T-cell (primary cell): ENCODE data around the gene PRKAG1. TPM values are rescaled to one million over a fixed set of nuclear protein-coding genes. Genes with fewer than 3 reads are reported as not detected.
A peak's percentile ranks its signal among the peaks of the same experiment; 100 is the strongest.

ENCODE experiments used
- ATAC-seq, 4 experiments: fragments of 200-7000 bp in 3 of 4; fragments of 150-1000 bp in 1 of 4; cut with Tn5 transposase; replicated peaks in 1 of 4; 1 replicate in 3 of 4; 2 replicates in 1 of 4; pipeline ENCODE4 v1.10.0; 2021; ENCODE audit warnings: moderate library complexity in 3 of 4, mild to moderate bottlenecking in 2 of 4, moderate number of reproducible peaks in 1 of 4
- CTCF ChIA-PET, 2 donors: fragments of 300-600 bp; sonication (Branson Sonifier 250); formaldehyde crosslinking; loops; one replicate each; lab custom pipeline; 2022; ENCODE audit warnings: antibody characterized with exemption in 2 of 2; lab: Charles Lee
- POLR2A ChIA-PET, 2 donors: fragments of 300-600 bp; sonication (Branson Sonifier 250); formaldehyde crosslinking; loops; one replicate each; lab custom pipeline; 2022; ENCODE audit warnings: antibody characterized with exemption in 2 of 2; lab: Charles Lee
- DNase-seq, 35 experiments: peaks; one replicate each; pipeline versions ENCODE4 v3.0.0 to v3.0.0-alpha.2; 2013 to 2023
- H3K27ac ChIP-seq: one replicate; pipeline ENCODE4 v1.5.1; 2013; ENCODE audit warnings: low read length
- H3K27me3 ChIP-seq, 2 experiments: replicated peaks in 1 of 2; 1 replicate in 1 of 2; 2 replicates in 1 of 2; pipeline versions ENCODE4 v1.6.1 to v1.7.0; 2013; ENCODE audit warnings: low read length in 1 of 2, mixed read lengths in 1 of 2; ENCODE audit not compliant: control insufficient read depth in 2 of 2, insufficient read depth in 2 of 2; ENCODE audit errors: extremely low read depth in 1 of 2
- H3K36me3 ChIP-seq, 2 donors: 1 replicate in 1 of 2; 2 replicates in 1 of 2; pipeline versions ENCODE4 v1.6.1 to v1.7.0; 2013; ENCODE audit warnings: low read length in 1 of 2; ENCODE audit not compliant: control insufficient read depth in 2 of 2, insufficient read depth in 1 of 2; ENCODE audit errors: extremely low read depth in 1 of 2
- H3K4me1 ChIP-seq, 2 experiments: 1 replicate in 1 of 2; 2 replicates in 1 of 2; pipeline versions ENCODE4 v1.6.1 to v1.7.0; 2013; ENCODE audit warnings: low read length in 2 of 2, mixed read lengths in 1 of 2; ENCODE audit not compliant: insufficient read depth in 2 of 2, control insufficient read depth in 1 of 2; ENCODE audit errors: extremely low read depth in 1 of 2
- H3K4me3 ChIP-seq, 2 donors: 1 replicate in 1 of 2; 2 replicates in 1 of 2; pipeline versions ENCODE4 v1.5.1 to v1.7.0; 2013; ENCODE audit warnings: mild to moderate bottlenecking in 2 of 2, low read length in 1 of 2, moderate library complexity in 1 of 2; ENCODE audit not compliant: control insufficient read depth in 1 of 2; ENCODE audit errors: extremely low read depth in 1 of 2
- H3K9me3 ChIP-seq: 2 replicates; pipeline ENCODE4 v1.7.0; 2013
- H3K27ac Mint-ChIP-seq, 2 donors: one replicate each; pipeline ENCODE4 v1.8.0; 2020 to 2021; ENCODE audit warnings: mild to moderate bottlenecking in 2 of 2, mixed read lengths in 2 of 2
- H3K27me3 Mint-ChIP-seq, 2 donors: one replicate each; pipeline ENCODE4 v1.8.0; 2021 to 2022; ENCODE audit warnings: mixed read lengths in 2 of 2
- H3K36me3 Mint-ChIP-seq: one replicate; pipeline ENCODE4 v1.8.0; 2021; ENCODE audit warnings: mixed read lengths
- H3K4me1 Mint-ChIP-seq, 3 donors: one replicate each; pipeline ENCODE4 v1.8.0; 2020 to 2022; ENCODE audit warnings: mixed read lengths in 3 of 3, mild to moderate bottlenecking in 1 of 3
- H3K4me3 Mint-ChIP-seq, 3 donors: one replicate each; pipeline ENCODE4 v1.8.0; 2020 to 2022; ENCODE audit warnings: mild to moderate bottlenecking in 3 of 3, mixed read lengths in 3 of 3, moderate library complexity in 3 of 3
- H3K9me3 Mint-ChIP-seq, 3 donors: one replicate each; pipeline ENCODE4 v1.8.0; 2020 to 2022; ENCODE audit warnings: mixed read lengths in 3 of 3
- WGBS: methylation state at CpG from one replicate; pipeline ENCODE4 v1.1.5; 2013; ENCODE audit warnings: missing lambda C conversion rate; ENCODE audit not compliant: insufficient coverage; 5-methylcytosine and 5-hydroxymethylcytosine counted together
- total RNA-seq, 35 experiments: library from RNA in 6 of 35; stranded (reverse) in 6 of 35; fragments of 120-200 nt in 1 of 35; gene quantifications; one replicate each; pipeline versions ENCODE4 v1.2.1 to v1.2.4 and lab custom pipeline; 2013 to 2026

Gene PRKAG1
- total RNA-seq, 5 donors from 2014 or later (not counting 1 experiment from before 2014, with no cell fraction given): 42.5 to 54.6 (median 48.3) TPM

DNA sequence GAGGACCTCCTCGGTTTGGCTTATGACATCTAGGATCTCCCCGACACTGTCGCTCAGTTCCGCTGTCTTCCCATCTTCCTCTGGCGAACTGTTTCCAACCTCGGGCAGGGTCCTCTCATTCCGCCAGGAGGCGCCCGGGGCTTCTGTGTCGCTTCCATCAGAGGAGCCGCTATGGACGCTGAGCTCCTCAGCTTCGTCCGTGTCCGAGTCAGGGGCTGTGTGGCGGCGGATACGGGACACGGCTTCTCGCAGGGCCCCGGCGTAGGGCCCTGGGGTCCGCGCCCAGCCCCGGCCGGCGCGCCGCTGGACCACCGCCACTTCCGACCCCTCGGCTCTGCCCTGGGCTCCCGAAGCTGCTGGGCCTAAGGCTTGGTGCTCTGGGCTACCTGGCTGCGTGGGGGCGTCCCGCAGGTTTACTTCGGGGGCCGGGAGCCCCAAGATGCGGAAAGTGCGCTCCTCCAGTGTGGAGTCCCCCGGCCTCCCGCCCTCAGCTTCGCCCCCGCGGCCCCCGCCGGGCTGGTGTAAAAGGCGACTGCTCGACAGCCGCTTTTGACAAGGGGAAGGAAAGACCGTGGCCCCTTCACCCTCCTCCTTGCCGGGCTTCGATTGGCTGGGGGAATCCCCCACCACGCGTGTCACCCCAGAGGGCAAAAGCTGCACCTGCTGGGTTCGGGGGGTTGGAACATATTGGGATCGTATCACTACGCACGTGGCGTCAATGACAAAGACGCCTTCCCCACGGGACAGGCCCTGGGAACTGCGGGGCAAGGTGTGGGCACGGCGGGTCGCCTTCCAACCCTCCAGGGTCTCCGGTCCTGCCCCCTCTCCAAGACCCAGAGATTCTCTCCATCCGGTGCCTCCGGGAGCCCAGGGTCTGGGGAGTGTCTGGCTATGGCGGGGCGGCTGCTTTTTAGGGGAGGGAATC lies 21.5 kb downstream of the PRKAG1 start:
- H3K4me3 Mint-ChIP-seq: peak overlapping the region; percentile 59 to 77 (median 64)
- H3K9me3 ChIP-seq: no peaks in the 10 kb centered on the region
- POLR2A ChIA-PET: interaction anchor here in 1 of 2 donors (0.6 to 1.1 kb wide), 2 partner anchors 22 to 23 kb away, joined by 3 read pairs; no protein-coding TSS in a partner anchor

DNA sequence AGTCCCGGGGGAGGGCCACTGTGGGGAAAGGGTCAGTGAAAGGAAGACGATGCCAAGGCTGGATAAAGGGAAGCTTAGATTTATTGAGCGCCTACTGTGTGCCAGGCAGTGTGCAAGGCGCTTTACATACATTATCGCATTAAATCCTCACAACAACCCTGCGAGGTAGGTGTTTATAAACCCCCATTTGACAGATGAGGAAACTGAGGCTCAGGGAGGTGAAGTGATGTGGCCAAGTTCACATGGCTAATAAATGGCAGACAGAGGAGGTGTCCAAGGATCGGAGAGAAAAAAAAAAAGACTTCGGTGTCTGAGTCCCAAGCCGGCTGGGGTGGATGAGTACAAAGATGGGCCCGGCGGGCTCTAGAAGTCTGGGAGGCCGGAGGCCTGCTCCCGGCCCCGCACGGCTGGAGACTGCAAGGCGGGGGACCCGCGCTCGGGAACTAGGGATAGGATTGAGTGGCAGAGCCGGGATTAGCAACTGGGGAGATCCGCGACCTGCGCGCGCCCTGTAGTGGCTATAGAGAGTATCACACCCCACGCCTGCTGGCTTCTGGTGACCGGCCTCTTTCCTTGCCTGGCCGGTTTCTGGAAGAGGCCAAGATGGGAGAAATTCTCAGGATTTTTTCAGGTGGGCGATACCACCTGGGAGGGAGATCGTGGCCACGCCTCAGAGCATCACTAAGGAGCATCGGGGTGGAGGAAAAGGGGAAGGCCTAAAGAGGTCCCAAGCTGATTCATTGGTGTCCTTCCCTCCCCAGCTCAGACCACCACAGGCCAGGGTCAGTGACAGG lies 23.3 kb downstream of the PRKAG1 start:
- Histone ChIP-seq H3K36me3 (no peaks in the 10 kb centered on the region), H3K27me3 (peaks cover 7 to 80% of the 10 kb centered on the region in 2 experiments), H3K4me1 (peaks cover 3 to 42% of the 10 kb centered on the region in 2 experiments), H3K9me3 (no peaks in the 10 kb centered on the region), H3K4me3 (no peak overlapping the region), H3K27ac (no peak overlapping the region)
- Mint-ChIP-seq H3K4me3 (peak overlapping the region in 2 of 3 donors; percentile 10 to 65), H3K36me3 (peaks cover 1% of the 10 kb centered on the region), H3K9me3 (no peaks in the 10 kb centered on the region), H3K4me1 (peaks cover 36 to 42% (median 39%) of the 10 kb centered on the region in 3 donors), H3K27me3 (peaks cover 39 to 57% of the 10 kb centered on the region in 2 donors), H3K27ac (peak overlapping the region in 1 of 2 donors; percentile 41)
- POLR2A ChIA-PET: interaction anchor here in 1 of 2 donors (0.6 kb wide), 1 partner anchor 377 kb away, joined by 4 read pairs; no protein-coding TSS in a partner anchor
- WGBS: 5% methylated on average over 21 of the region's 32 CpGs
- CTCF ChIA-PET: interaction anchor here (0.5 to 1.5 kb wide), 5 partner anchors 9 to 668 kb away, joined by 3 to 5 read pairs (median 3); partner anchors contain the start of gene DDX23 (in 1 of the 2)
- peak in 3 of 4 experiments; percentile 19 to 35 (median 33) for ATAC-seq
- DNase-seq: peak in 10 of 35 experiments; percentile 32 to 68 (median 45)

More for the DNA sequence above, 21.5 kb downstream of the PRKAG1 start:
- 8% methylated on average over 55 of the region's 71 CpGs for WGBS
- H3K4me1 Mint-ChIP-seq: peaks cover 37 to 45% (median 44%) of the 10 kb centered on the region in 3 donors
- DNase-seq: peak in 33 of 35 experiments; percentile 39 to 78 (median 56)
- ATAC-seq: peak; percentile 47 to 76 (median 55)
- Histone ChIP-seq H3K27me3 (peaks cover 7 to 84% of the 10 kb centered on the region in 2 experiments), H3K36me3 (peaks cover 0 to 7% of the 10 kb centered on the region in 2 donors), H3K27ac (no peak overlapping the region), H3K4me1 (peaks cover 3 to 44% of the 10 kb centered on the region in 2 experiments), H3K4me3 (peak overlapping the region; percentile 35 to 41)
- H3K36me3 Mint-ChIP-seq: peaks cover 14% of the 10 kb centered on the region
- no peaks in the 10 kb centered on the region for H3K9me3 Mint-ChIP-seq
- CTCF ChIA-PET: interaction anchor here (0.5 to 2.8 kb wide), 22 partner anchors 9 to 143 kb away, joined by 3 to 22 read pairs (median 4); partner anchors contain the start of genes WNT1 (in 2 of the 2), PRKAG1 (in 1 of the 2) and TUBA1B (in 1 of the 2)
- peak overlapping the region in 1 of 2 donors; percentile 52 for H3K27ac Mint-ChIP-seq
- peaks cover 45 to 63% of the 10 kb centered on the region in 2 donors for H3K27me3 Mint-ChIP-seq

DNA sequence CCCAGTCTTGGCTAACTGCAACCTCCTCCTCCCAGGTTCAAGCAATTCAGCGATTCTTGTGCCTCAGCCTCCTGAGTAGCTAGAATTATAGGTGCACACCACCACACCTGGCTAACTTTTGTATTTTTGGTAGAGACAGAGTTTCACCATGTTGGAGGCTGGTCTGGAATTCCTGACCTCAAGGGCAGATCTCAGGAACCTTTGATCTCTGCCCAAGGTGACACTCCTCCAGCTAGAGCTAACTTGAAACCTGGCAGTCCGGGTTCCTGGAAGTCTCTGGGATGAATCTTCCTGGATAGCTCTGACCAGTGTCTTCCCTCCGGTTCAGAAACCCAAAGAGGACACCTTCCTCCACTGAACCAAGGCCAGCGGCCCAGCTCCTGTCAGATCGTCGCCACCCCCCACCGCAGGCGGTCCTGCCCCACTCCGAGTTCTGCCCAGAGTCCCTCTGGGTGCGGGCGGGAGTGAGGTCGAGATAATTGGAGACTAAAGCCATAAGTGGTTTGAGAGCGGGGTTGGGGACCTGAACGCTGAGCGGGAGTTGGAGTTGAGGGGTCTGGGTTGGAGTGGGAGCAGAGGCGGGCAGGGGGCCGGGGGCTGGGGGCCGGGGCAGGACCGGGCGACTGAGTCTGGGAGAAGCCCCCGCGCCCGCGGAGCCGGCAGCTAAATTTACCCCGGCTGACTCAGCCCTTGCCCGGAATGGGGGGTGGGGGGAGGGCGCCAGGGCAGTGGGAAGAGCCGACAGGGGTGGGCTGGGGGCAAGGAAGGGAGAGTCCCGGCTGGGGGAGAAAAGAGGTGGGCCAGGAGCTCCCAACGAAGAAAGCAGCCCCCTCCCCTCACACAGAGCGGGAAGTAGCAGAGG lies 24.1 kb downstream of the PRKAG1 start:
- Histone ChIP-seq H3K4me3 (no peak overlapping the region), H3K36me3 (no peaks in the 10 kb centered on the region), H3K9me3 (no peaks in the 10 kb centered on the region), H3K27me3 (peaks cover 7 to 73% of the 10 kb centered on the region in 2 experiments), H3K27ac (no peak overlapping the region), H3K4me1 (peaks cover 3 to 34% of the 10 kb centered on the region in 2 experiments)
- H3K4me1 Mint-ChIP-seq: peaks cover 27 to 34% (median 31%) of the 10 kb centered on the region in 3 donors
- H3K4me3 Mint-ChIP-seq: peak overlapping the region in 1 of 3 donors; percentile 10
- H3K27ac Mint-ChIP-seq: no peak overlapping the region
- H3K36me3 Mint-ChIP-seq: no peaks in the 10 kb centered on the region
- no peak for DNase-seq
- POLR2A ChIA-PET: no interaction called here
- peaks cover 39 to 54% of the 10 kb centered on the region in 2 donors for H3K27me3 Mint-ChIP-seq
- ATAC-seq: no peak
- 51% methylated on average over 7 of the region's 32 CpGs for WGBS
- no peaks in the 10 kb centered on the region for H3K9me3 Mint-ChIP-seq
- CTCF ChIA-PET: interaction anchor here (0.6 to 2.1 kb wide), 9 partner anchors 8 to 669 kb away, joined by 3 to 6 read pairs (median 3); partner anchors contain the start of gene DDX23 (in 1 of the 2)

DNA sequence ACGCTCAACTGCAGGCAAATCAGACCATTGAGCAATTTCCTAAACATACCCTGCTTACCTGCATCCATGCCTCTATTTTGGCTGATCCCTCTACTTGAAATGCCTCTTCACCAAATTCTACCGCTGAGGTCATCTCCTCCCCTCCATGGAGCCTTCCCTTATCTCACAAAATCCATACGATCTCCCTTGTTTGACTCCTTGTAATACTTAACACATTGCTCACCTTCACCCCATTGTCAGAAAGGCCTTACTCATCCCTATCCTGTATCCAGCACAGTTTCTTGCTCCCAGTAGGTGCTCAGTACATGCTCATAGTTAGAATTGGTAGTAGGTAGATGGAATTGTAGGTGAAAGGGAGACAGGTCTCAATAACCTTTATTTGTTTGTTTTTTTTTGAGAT lies 24.8 kb downstream of the PRKAG1 start:
- no peak overlapping the region for H3K4me3 Mint-ChIP-seq
- peaks cover 23 to 29% (median 26%) of the 10 kb centered on the region in 3 donors for H3K4me1 Mint-ChIP-seq
- H3K27ac Mint-ChIP-seq: no peak overlapping the region
- H3K27me3 Mint-ChIP-seq: peaks cover 43 to 58% of the 10 kb centered on the region in 2 donors
- no peaks in the 10 kb centered on the region for H3K36me3 Mint-ChIP-seq
- H3K27me3 ChIP-seq: peaks cover 10 to 67% of the 10 kb centered on the region in 2 experiments
- no peak overlapping the region for H3K4me3 ChIP-seq
- 81% methylated on average over 2 of the region's 3 CpGs for WGBS
- CTCF ChIA-PET: interaction anchor here (0.6 to 2.1 kb wide), 8 partner anchors 10 to 794 kb away, joined by 3 to 6 read pairs (median 3); partner anchors contain the start of gene DDX23 (in 1 of the 2)
- H3K9me3 Mint-ChIP-seq: no peaks in the 10 kb centered on the region
- DNase-seq (no peak), ATAC-seq (no peak)
- no peaks in the 10 kb centered on the region for H3K36me3 ChIP-seq
- H3K9me3 ChIP-seq: no peaks in the 10 kb centered on the region
- H3K27ac ChIP-seq: no peak overlapping the region
- peaks cover 3 to 27% of the 10 kb centered on the region in 2 experiments for H3K4me1 ChIP-seq
- POLR2A ChIA-PET: interaction anchor here in 1 of 2 donors (0.7 kb wide), 1 partner anchor 45 kb away, joined by 8 read pairs; no protein-coding TSS in a partner anchor

DNA sequence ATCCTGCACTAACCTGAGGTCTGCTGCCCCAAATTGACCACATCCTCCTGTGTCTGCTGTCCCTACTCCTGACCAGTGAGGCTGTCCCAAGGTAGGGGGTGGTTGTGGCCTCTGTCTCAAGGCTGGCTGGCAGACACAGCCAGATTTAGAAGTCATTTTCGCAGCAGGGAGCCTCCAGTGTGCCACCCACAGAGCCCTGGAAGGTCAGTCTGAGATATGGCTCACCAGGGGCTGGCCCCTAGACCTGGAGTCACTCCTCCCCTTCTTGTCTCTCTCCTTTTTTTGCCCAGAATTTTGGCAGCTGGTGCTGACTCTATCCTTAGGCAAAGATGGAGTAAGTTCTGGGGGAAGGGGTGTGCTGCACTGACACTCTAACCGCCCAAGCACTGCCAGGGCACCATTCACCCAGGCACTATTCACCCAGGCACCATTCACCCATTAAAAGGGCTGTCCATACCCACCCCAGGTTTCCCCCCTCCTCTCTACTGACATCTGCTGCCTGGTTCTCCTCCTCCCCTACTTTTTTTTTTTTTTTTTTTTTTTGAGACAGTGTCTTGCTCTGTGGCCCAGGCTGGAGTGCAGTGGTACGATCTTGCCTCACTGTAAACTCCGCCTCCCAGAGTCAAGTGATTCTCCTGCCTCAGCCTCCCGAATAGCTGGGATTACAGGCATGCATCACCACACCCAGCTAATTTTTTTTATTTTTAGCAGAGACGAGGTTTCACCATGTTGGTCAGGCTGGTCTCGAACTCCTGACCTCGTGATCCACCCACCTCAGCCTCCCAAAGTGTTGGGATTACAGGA lies 27.1 kb downstream of the PRKAG1 start:
- Mint-ChIP-seq H3K27ac (no peak overlapping the region), H3K4me1 (peaks cover 17 to 22% (median 18%) of the 10 kb centered on the region in 3 donors), H3K4me3 (no peak overlapping the region), H3K36me3 (no peaks in the 10 kb centered on the region), H3K9me3 (no peaks in the 10 kb centered on the region), H3K27me3 (peaks cover 49 to 55% of the 10 kb centered on the region in 2 donors)
- Histone ChIP-seq H3K4me3 (no peak overlapping the region), H3K27ac (no peak overlapping the region), H3K4me1 (peaks cover 0 to 12% of the 10 kb centered on the region in 2 experiments), H3K36me3 (no peaks in the 10 kb centered on the region), H3K9me3 (no peaks in the 10 kb centered on the region), H3K27me3 (peaks cover 13 to 63% of the 10 kb centered on the region in 2 experiments)
- WGBS: 88% methylated on average over 1 of the region's 8 CpGs
- ChIA-PET POLR2A (interaction anchor here in 1 of 2 donors (0.6 kb wide), 2 partner anchors 83 to 107 kb away, joined by 3 read pairs; no protein-coding TSS in a partner anchor), CTCF (interaction anchor here (0.6 to 1.2 kb wide), 5 partner anchors 8 to 110 kb away, joined by 3 to 6 read pairs (median 4); no protein-coding TSS in a partner anchor)
- ATAC-seq (no peak), DNase-seq (no peak)
